Natural killer cell (primary cell): Measurements from ENCODE around the gene ACSM6. TPM values are rescaled to one million over a fixed set of nuclear protein-coding genes. Genes with fewer than 3 reads are reported as not detected.

Source experiments
- ATAC-seq, 3 donors: fragments of 150-1000 bp in 2 of 3; fragments of 200-7000 bp in 1 of 3; cut with Tn5 transposase; 1 replicate in 1 of 3; 2 replicates in 2 of 3; pipeline ENCODE4 v1.10.0; 2021; ENCODE audit warnings: mild to moderate bottlenecking in 2 of 3, moderate library complexity in 2 of 3
- DNase-seq, 2 donors: peaks; one replicate each; pipeline versions ENCODE4 v3.0.0 to v3.0.0-alpha.2; 2013 to 2021; ENCODE audit warnings: mixed read lengths in 1 of 2
- H3K27ac ChIP-seq: one replicate; pipeline ENCODE4 v1.5.1; 2013; ENCODE audit warnings: mild to moderate bottlenecking, low read length
- H3K27me3 ChIP-seq: one replicate; pipeline ENCODE4 v1.6.1; 2013; ENCODE audit warnings: low read length; ENCODE audit not compliant: control insufficient read depth, insufficient read depth
- H3K36me3 ChIP-seq: one replicate; pipeline ENCODE4 v1.6.1; 2013; ENCODE audit warnings: low read length; ENCODE audit not compliant: control insufficient read depth, insufficient read depth
- H3K4me1 ChIP-seq: one replicate; pipeline ENCODE4 v1.6.1; 2013; ENCODE audit warnings: low read length; ENCODE audit not compliant: control insufficient read depth, insufficient read depth
- H3K4me3 ChIP-seq: one replicate; pipeline ENCODE4 v1.5.1; 2013; ENCODE audit warnings: low read length
- H3K9me3 ChIP-seq: one replicate; pipeline ENCODE4 v1.6.1; 2013; ENCODE audit warnings: low read length; ENCODE audit not compliant: control insufficient read depth, insufficient read depth
- H3K27ac Mint-ChIP-seq, 2 donors: one replicate each; pipeline ENCODE4 v1.8.0; 2022; ENCODE audit warnings: mild to moderate bottlenecking in 2 of 2, mixed read lengths in 2 of 2, moderate library complexity in 1 of 2
- H3K27me3 Mint-ChIP-seq, 2 donors: one replicate each; pipeline ENCODE4 v1.8.0; 2022; ENCODE audit warnings: low read depth in 2 of 2, mixed read lengths in 2 of 2
- H3K36me3 Mint-ChIP-seq: one replicate; pipeline ENCODE4 v1.8.0; 2022; ENCODE audit warnings: mixed read lengths
- H3K4me1 Mint-ChIP-seq, 2 donors: one replicate each; pipeline ENCODE4 v1.8.0; 2022; ENCODE audit warnings: mixed read lengths in 2 of 2
- H3K4me3 Mint-ChIP-seq: one replicate; pipeline ENCODE4 v1.8.0; 2022; ENCODE audit warnings: mild to moderate bottlenecking, moderate library complexity, mixed read lengths
- H3K9me3 Mint-ChIP-seq, 2 donors: one replicate each; pipeline ENCODE4 v1.8.0; 2022; ENCODE audit warnings: mixed read lengths in 2 of 2
- CTCF ChIP-seq: fragments of 200-600 bp; IDR thresholded peaks from one replicate; pipeline ENCODE4 v1.8.0; 2022; ENCODE audit warnings: antibody characterized with exemption
- WGBS: methylation state at CpG from one replicate; pipeline ENCODE4 v1.1.7; 2013; ENCODE audit warnings: missing lambda C conversion rate; ENCODE audit not compliant: insufficient coverage; 5-methylcytosine and 5-hydroxymethylcytosine counted together
- intact Hi-C: fragments of 100-400 bp; cut with micrococcal nuclease; formaldehyde crosslinking; loops from one replicate; pipeline ENCODE4 v1.14.2; 2022
- total RNA-seq, 4 donors: library from RNA; stranded (reverse); fragments of 120-200 nt in 1 of 4; gene quantifications; one replicate each; pipeline versions ENCODE4 v1.2.3 to v1.2.4, GENCODE V29; 2013 to 2022

The ACSM6 gene
- total RNA-seq, 3 donors from 2014 or later (not counting 1 experiment from before 2014, with no cell fraction given), result not detected

DNA sequence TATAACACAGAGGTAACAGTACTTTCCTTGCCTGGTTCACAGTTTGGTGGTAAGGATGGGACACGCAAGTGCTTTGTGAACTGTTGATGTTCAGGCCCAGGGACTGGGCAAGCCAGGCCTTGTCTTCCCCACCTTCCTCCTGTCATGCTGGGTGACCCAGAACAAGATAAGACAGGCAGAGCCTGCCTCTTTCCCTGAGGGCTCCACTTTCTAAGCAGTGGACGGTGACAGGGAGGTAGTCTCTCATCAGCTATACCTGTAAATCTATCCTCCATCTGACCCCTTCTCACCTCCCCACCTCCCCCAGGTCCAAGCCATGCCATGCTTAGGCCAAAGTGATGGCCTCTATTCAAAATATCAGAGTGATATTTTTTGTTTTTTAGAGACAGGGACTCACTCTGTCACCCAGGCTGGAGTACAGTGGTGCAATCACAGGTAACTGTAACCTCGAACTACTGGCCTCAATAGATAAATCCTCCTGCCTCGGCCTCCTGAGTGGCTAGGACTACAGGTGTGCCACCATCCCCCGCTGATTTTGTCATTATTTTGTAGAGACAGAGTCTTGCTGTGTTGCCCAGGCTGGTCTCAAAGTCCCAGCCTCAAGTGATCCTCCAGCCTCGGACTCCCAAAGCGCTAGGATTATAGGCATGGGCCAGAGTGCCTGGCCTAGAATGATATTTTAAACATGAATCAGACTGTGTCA lies 54.0 kb downstream of the ACSM6 start:
- WGBS, result 95% methylated on average over 7 of the region's 7 CpGs
- intact Hi-C loops, result no loop called here
- Histone ChIP-seq H3K27ac (no peak overlapping the region), H3K4me1 (no peaks in the 10 kb centered on the region), H3K9me3 (no peaks in the 10 kb centered on the region), H3K4me3 (no peak overlapping the region), H3K36me3 (no peaks in the 10 kb centered on the region), H3K27me3 (no peaks in the 10 kb centered on the region)
- ATAC-seq (no peak), DNase-seq (no peak)
- H3K27me3 Mint-ChIP-seq, result no peaks in the 10 kb centered on the region
- H3K4me1 Mint-ChIP-seq, result no peaks in the 10 kb centered on the region
- H3K9me3 Mint-ChIP-seq, result no peaks in the 10 kb centered on the region
- no peak overlapping the region for H3K4me3 Mint-ChIP-seq
- H3K27ac Mint-ChIP-seq, result no peak overlapping the region
- H3K36me3 Mint-ChIP-seq, result no peaks in the 10 kb centered on the region
- no peak for TF ChIP-seq CTCF

- no peak for TF ChIP-seq CTCF
- no peaks in the 10 kb centered on the region for H3K36me3 ChIP-seq
- no peak overlapping the region for H3K27ac Mint-ChIP-seq
- intact Hi-C loops, result no loop called here
- WGBS, result 69% methylated on average over 3 of the region's 3 CpGs
- H3K27ac ChIP-seq, result no peak overlapping the region
- H3K4me1 ChIP-seq, result no peaks in the 10 kb centered on the region
- H3K27me3 Mint-ChIP-seq, result no peaks in the 10 kb centered on the region
- no peaks in the 10 kb centered on the region for H3K9me3 Mint-ChIP-seq
- no peaks in the 10 kb centered on the region for H3K36me3 Mint-ChIP-seq
- ATAC-seq (no peak), DNase-seq (no peak)
- no peak overlapping the region for H3K4me3 ChIP-seq
- no peak overlapping the region for H3K4me3 Mint-ChIP-seq
- H3K4me1 Mint-ChIP-seq, result no peaks in the 10 kb centered on the region
- H3K9me3 ChIP-seq, result no peaks in the 10 kb centered on the region
- H3K27me3 ChIP-seq, result no peaks in the 10 kb centered on the region
Measured at GRCh38 chr10:95248989-95249388, 55.0 kb downstream of the ACSM6 start.

DNA sequence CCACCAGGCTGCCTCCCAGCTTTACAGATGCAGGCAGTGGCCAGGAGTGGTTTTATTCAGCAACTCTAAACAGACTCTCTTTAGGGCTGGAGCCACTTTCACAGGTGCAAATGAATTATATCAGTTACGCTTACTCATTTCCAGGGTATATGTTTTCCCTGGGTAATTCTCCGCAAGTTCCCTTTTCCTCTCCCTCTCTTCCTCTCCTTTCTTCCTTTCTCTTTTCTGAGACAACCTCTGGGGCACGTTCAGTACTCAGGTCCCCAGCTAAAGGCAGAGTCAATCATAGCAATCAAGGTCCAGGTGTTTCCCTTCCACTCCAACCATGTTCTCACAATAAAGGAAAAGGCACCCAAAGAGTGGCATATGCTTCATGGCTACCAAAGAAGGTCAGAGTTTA lies 55.4 kb downstream of the ACSM6 start:
- no peak for TF ChIP-seq CTCF
- Histone ChIP-seq H3K9me3 (no peaks in the 10 kb centered on the region), H3K36me3 (no peaks in the 10 kb centered on the region), H3K27me3 (no peaks in the 10 kb centered on the region), H3K27ac (no peak overlapping the region), H3K4me3 (no peak overlapping the region), H3K4me1 (no peaks in the 10 kb centered on the region)
- Mint-ChIP-seq H3K9me3 (no peaks in the 10 kb centered on the region), H3K27me3 (no peaks in the 10 kb centered on the region), H3K4me3 (no peak overlapping the region), H3K4me1 (no peaks in the 10 kb centered on the region), H3K36me3 (no peaks in the 10 kb centered on the region), H3K27ac (no peak overlapping the region)
- intact Hi-C loops, result no loop called here
- no peak for DNase-seq
- 71% methylated on average over 3 of the region's 3 CpGs for WGBS
- ATAC-seq, result no peak

- Histone ChIP-seq H3K27ac (no peak overlapping the region), H3K4me3 (no peak overlapping the region), H3K36me3 (no peaks in the 10 kb centered on the region), H3K4me1 (no peaks in the 10 kb centered on the region), H3K9me3 (no peaks in the 10 kb centered on the region), H3K27me3 (no peaks in the 10 kb centered on the region)
- intact Hi-C loops, result no loop called here
- no peak for DNase-seq
- no peak for ATAC-seq
- no peaks in the 10 kb centered on the region for H3K9me3 Mint-ChIP-seq
- no peak for TF ChIP-seq CTCF
- H3K27me3 Mint-ChIP-seq, result no peaks in the 10 kb centered on the region
- WGBS, result 95% methylated on average over 4 of the region's 4 CpGs
- no peak overlapping the region for H3K27ac Mint-ChIP-seq
- H3K4me3 Mint-ChIP-seq, result no peak overlapping the region
- no peaks in the 10 kb centered on the region for H3K36me3 Mint-ChIP-seq
- no peaks in the 10 kb centered on the region for H3K4me1 Mint-ChIP-seq
Measured at GRCh38 chr10:95250856-95251255, 56.8 kb downstream of the ACSM6 start.
